Natural killer cell (primary cell): Measurements from ENCODE around the gene ATP5MK. TPM values are rescaled to one million over a fixed set of nuclear protein-coding genes. Genes with fewer than 3 reads are reported as not detected.

Experiments
- ATAC-seq, 3 donors: fragments of 150-1000 bp in 2 of 3; fragments of 200-7000 bp in 1 of 3; cut with Tn5 transposase; 1 replicate in 1 of 3; 2 replicates in 2 of 3; pipeline ENCODE4 v1.10.0; 2021; ENCODE audit warnings: mild to moderate bottlenecking in 2 of 3, moderate library complexity in 2 of 3
- DNase-seq, 2 donors: peaks; one replicate each; pipeline versions ENCODE4 v3.0.0 to v3.0.0-alpha.2; 2013 to 2021; ENCODE audit warnings: mixed read lengths in 1 of 2
- H3K27ac ChIP-seq: one replicate; pipeline ENCODE4 v1.5.1; 2013; ENCODE audit warnings: mild to moderate bottlenecking, low read length
- H3K27me3 ChIP-seq: one replicate; pipeline ENCODE4 v1.6.1; 2013; ENCODE audit warnings: low read length; ENCODE audit not compliant: control insufficient read depth, insufficient read depth
- H3K36me3 ChIP-seq: one replicate; pipeline ENCODE4 v1.6.1; 2013; ENCODE audit warnings: low read length; ENCODE audit not compliant: control insufficient read depth, insufficient read depth
- H3K4me1 ChIP-seq: one replicate; pipeline ENCODE4 v1.6.1; 2013; ENCODE audit warnings: low read length; ENCODE audit not compliant: control insufficient read depth, insufficient read depth
- H3K4me3 ChIP-seq: one replicate; pipeline ENCODE4 v1.5.1; 2013; ENCODE audit warnings: low read length
- H3K9me3 ChIP-seq: one replicate; pipeline ENCODE4 v1.6.1; 2013; ENCODE audit warnings: low read length; ENCODE audit not compliant: control insufficient read depth, insufficient read depth
- H3K27ac Mint-ChIP-seq, 2 donors: one replicate each; pipeline ENCODE4 v1.8.0; 2022; ENCODE audit warnings: mild to moderate bottlenecking in 2 of 2, mixed read lengths in 2 of 2, moderate library complexity in 1 of 2
- H3K27me3 Mint-ChIP-seq, 2 donors: one replicate each; pipeline ENCODE4 v1.8.0; 2022; ENCODE audit warnings: low read depth in 2 of 2, mixed read lengths in 2 of 2
- H3K36me3 Mint-ChIP-seq: one replicate; pipeline ENCODE4 v1.8.0; 2022; ENCODE audit warnings: mixed read lengths
- H3K4me1 Mint-ChIP-seq, 2 donors: one replicate each; pipeline ENCODE4 v1.8.0; 2022; ENCODE audit warnings: mixed read lengths in 2 of 2
- H3K4me3 Mint-ChIP-seq: one replicate; pipeline ENCODE4 v1.8.0; 2022; ENCODE audit warnings: mild to moderate bottlenecking, moderate library complexity, mixed read lengths
- H3K9me3 Mint-ChIP-seq, 2 donors: one replicate each; pipeline ENCODE4 v1.8.0; 2022; ENCODE audit warnings: mixed read lengths in 2 of 2
- WGBS: methylation state at CpG from one replicate; pipeline ENCODE4 v1.1.7; 2013; ENCODE audit warnings: missing lambda C conversion rate; ENCODE audit not compliant: insufficient coverage; 5-methylcytosine and 5-hydroxymethylcytosine counted together
- intact Hi-C: fragments of 100-400 bp; cut with micrococcal nuclease; formaldehyde crosslinking; loops from one replicate; pipeline ENCODE4 v1.14.2; 2022
- total RNA-seq, 4 donors: library from RNA; stranded (reverse); fragments of 120-200 nt in 1 of 4; gene quantifications; one replicate each; pipeline versions ENCODE4 v1.2.3 to v1.2.4, GENCODE V29; 2013 to 2022
- TF ChIP-seq, protein P1 (sequence below): fragments of 200-600 bp; IDR thresholded peaks from one replicate; pipeline ENCODE4 v1.8.0; 2022; ENCODE audit warnings: antibody characterized with exemption

Gene ATP5MK
- total RNA-seq, 3 donors from 2014 or later (not counting 1 experiment from before 2014, with no cell fraction given): 121 to 157 (median 154) TPM

DNA sequence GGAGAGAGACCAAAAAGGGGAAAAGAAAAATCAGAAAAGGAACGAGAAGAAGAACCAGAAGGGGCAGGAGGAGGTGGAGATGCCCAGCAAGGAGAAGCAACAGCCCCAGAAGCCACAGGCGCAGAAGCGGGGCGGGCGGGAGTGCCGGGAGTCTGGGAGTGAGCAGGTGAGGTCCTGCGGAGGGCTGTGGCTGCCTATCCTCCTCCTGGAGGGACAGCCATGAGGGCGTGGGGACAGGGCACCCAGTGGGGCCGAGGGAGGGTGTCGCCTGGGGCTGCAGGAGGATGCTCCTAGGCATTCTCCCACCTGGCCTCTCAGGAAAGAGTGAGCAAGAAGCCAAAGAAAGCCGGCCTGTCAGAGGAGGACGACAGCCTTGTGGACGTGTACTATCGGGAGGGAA lies 44.1 kb upstream of the ATP5MK start:
- H3K4me1 Mint-ChIP-seq: peaks cover 5 to 18% of the 10 kb centered on the region in 2 donors
- no peaks in the 10 kb centered on the region for H3K4me1 ChIP-seq
- H3K36me3 ChIP-seq: peaks cover 76% of the 10 kb centered on the region
- H3K27ac Mint-ChIP-seq: peak overlapping the region in 1 of 2 donors; percentile 1
- H3K27me3 Mint-ChIP-seq: no peaks in the 10 kb centered on the region
- intact Hi-C loops: no loop called here
- TF ChIP-seq, protein P1, sequence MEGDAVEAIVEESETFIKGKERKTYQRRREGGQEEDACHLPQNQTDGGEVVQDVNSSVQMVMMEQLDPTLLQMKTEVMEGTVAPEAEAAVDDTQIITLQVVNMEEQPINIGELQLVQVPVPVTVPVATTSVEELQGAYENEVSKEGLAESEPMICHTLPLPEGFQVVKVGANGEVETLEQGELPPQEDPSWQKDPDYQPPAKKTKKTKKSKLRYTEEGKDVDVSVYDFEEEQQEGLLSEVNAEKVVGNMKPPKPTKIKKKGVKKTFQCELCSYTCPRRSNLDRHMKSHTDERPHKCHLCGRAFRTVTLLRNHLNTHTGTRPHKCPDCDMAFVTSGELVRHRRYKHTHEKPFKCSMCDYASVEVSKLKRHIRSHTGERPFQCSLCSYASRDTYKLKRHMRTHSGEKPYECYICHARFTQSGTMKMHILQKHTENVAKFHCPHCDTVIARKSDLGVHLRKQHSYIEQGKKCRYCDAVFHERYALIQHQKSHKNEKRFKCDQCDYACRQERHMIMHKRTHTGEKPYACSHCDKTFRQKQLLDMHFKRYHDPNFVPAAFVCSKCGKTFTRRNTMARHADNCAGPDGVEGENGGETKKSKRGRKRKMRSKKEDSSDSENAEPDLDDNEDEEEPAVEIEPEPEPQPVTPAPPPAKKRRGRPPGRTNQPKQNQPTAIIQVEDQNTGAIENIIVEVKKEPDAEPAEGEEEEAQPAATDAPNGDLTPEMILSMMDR: no peak
- H3K9me3 ChIP-seq: no peaks in the 10 kb centered on the region
- peaks cover 14% of the 10 kb centered on the region for H3K36me3 Mint-ChIP-seq
- ATAC-seq: no peak
- no peak for DNase-seq
- no peaks in the 10 kb centered on the region for H3K9me3 Mint-ChIP-seq
- no peak overlapping the region for H3K27ac ChIP-seq
- WGBS: 97% methylated on average over 14 of the region's 14 CpGs
- no peaks in the 10 kb centered on the region for H3K27me3 ChIP-seq
- no peak overlapping the region for H3K4me3 Mint-ChIP-seq
- H3K4me3 ChIP-seq: no peak overlapping the region

DNA sequence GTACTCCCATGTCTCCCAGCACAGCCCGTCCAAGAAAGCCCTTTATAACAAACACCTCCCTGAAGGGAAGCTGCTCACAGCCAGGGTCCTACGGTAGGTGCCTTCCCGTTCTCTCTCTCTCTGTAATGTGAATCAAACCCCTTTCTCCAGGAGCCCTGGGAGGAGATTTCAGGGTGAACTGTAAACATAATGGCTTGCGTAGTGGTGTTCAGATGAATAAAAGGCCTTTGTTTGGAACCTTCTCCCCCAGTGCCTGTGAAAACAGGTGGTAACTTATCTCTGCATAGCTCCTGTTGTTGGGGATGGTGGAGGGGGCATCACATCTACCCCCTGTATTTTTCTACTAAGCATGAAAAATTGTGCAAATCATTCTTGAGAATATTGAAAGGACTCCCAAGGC lies 43.5 kb upstream of the ATP5MK start:
- 97% methylated on average over 3 of the region's 4 CpGs for WGBS
- Mint-ChIP-seq H3K27ac (peak overlapping the region in 1 of 2 donors; percentile 1), H3K36me3 (peaks cover 14% of the 10 kb centered on the region), H3K4me3 (no peak overlapping the region), H3K27me3 (no peaks in the 10 kb centered on the region), H3K4me1 (peaks cover under 1 to 12% of the 10 kb centered on the region in 2 donors), H3K9me3 (no peaks in the 10 kb centered on the region)
- no peaks in the 10 kb centered on the region for H3K9me3 ChIP-seq
- H3K36me3 ChIP-seq: peaks cover 70% of the 10 kb centered on the region
- no peaks in the 10 kb centered on the region for H3K4me1 ChIP-seq
- ATAC-seq (no peak), DNase-seq (no peak)
- no peak overlapping the region for H3K27ac ChIP-seq
- intact Hi-C loops: no loop called here
- TF ChIP-seq, protein P1: no peak
- H3K4me3 ChIP-seq: no peak overlapping the region
- H3K27me3 ChIP-seq: no peaks in the 10 kb centered on the region

DNA sequence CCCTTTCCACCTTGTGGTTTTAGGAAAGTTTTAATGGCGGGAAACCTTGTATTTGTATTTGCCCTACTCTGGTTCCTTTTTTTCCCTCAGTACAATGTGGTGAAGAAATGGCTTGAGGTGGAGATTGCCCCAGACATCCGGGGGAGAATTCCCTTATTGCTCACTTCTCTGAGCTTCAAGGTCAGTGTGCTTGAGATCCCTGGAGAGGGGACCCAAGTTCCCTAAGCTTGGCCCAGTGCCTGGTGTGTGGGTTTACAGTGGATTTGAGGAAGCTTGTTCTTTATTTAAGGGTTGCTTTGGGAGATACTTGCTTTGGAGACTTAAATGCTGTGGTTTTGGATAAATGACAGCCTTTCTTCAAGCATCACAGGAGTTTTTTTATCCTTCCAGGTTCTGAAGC lies 37.6 kb upstream of the ATP5MK start:
- Mint-ChIP-seq H3K4me3 (no peak overlapping the region), H3K27me3 (no peaks in the 10 kb centered on the region), H3K27ac (no peak overlapping the region), H3K9me3 (no peaks in the 10 kb centered on the region), H3K36me3 (peaks cover 23% of the 10 kb centered on the region), H3K4me1 (peaks cover 0 to 5% of the 10 kb centered on the region in 2 donors)
- TF ChIP-seq, protein P1: no peak
- Histone ChIP-seq H3K27me3 (no peaks in the 10 kb centered on the region), H3K4me3 (no peak overlapping the region), H3K4me1 (no peaks in the 10 kb centered on the region), H3K9me3 (no peaks in the 10 kb centered on the region), H3K36me3 (peaks cover 43% of the 10 kb centered on the region), H3K27ac (no peak overlapping the region)
- no peak for ATAC-seq
- 87% methylated on average over 2 of the region's 2 CpGs for WGBS
- DNase-seq: no peak
- intact Hi-C loops: no loop called here

DNA sequence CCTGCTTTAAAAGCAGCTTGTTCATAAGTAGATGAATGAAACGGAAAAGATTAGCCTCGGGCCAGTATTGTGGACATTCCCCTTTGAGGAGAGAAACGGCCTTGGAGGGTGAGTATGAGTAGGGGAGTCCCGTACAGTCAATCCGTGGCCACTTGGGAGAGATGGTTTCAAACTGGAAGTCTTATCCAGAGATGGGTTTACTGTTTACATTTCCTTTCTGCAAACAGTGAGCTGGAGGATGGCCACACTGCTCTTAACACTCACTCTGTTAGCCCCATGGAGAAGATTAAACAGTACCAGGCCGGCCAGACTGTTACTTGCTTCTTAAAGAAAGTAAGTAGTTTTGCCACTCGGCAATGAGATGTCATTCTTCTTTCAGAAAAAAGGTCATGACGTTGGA lies 35.6 kb upstream of the ATP5MK start:
- Mint-ChIP-seq H3K4me1 (peaks cover 0 to 5% of the 10 kb centered on the region in 2 donors), H3K36me3 (peaks cover 9% of the 10 kb centered on the region), H3K27ac (no peak overlapping the region), H3K9me3 (no peaks in the 10 kb centered on the region), H3K27me3 (no peaks in the 10 kb centered on the region), H3K4me3 (no peak overlapping the region)
- Histone ChIP-seq H3K4me1 (no peaks in the 10 kb centered on the region), H3K27me3 (no peaks in the 10 kb centered on the region), H3K4me3 (no peak overlapping the region), H3K27ac (no peak overlapping the region), H3K36me3 (peaks cover 39% of the 10 kb centered on the region), H3K9me3 (no peaks in the 10 kb centered on the region)
- intact Hi-C loops: no loop called here
- TF ChIP-seq, protein P1: no peak
- DNase-seq (no peak), ATAC-seq (no peak)
- WGBS: 91% methylated on average over 8 of the region's 8 CpGs
